Measurements from ENCODE around the gene GPR107.
"Not testable (repeated sequence)": the region's sequence is repeated elsewhere in the genome, so short reads cannot be mapped to it uniquely, and the experiment has no call there.

DNA sequence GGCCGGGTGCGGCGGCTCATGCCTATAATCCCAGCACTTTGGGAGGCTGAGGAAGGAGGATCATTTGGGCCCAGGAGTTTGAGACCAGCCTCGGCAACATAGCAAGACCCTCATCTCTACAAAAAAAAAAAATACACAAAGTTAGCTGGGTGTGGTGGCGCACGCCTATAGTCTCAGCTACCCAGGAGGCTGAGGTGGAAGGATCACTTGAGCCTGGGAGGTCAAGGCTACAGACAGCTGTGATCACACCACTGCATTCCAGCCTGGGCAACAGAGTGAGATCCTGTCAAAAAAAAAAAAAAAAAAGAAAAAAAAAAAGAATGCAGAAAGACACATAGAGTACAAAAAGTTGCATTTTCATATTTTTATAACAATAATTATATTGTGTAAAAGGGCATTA, 46.8 kb upstream of the GPR107 start:
- TF ChIP-seq, protein P1, sequence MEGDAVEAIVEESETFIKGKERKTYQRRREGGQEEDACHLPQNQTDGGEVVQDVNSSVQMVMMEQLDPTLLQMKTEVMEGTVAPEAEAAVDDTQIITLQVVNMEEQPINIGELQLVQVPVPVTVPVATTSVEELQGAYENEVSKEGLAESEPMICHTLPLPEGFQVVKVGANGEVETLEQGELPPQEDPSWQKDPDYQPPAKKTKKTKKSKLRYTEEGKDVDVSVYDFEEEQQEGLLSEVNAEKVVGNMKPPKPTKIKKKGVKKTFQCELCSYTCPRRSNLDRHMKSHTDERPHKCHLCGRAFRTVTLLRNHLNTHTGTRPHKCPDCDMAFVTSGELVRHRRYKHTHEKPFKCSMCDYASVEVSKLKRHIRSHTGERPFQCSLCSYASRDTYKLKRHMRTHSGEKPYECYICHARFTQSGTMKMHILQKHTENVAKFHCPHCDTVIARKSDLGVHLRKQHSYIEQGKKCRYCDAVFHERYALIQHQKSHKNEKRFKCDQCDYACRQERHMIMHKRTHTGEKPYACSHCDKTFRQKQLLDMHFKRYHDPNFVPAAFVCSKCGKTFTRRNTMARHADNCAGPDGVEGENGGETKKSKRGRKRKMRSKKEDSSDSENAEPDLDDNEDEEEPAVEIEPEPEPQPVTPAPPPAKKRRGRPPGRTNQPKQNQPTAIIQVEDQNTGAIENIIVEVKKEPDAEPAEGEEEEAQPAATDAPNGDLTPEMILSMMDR (conservative IDR thresholded peaks at IDR 0.05; ENCODE audit: low read depth in 2 of 2), result not testable (repeated sequence)
- TF ChIP-seq JUNB (IDR thresholded peaks at IDR 0.05; ENCODE audit: unreplicated experiment); POLR2AphosphoS5 (IDR thresholded peaks at IDR 0.05; ENCODE audit: low read depth); STAT1 (IDR thresholded peaks at IDR 0.05; ENCODE audit: unreplicated experiment); EZH2 (IDR thresholded peaks at IDR 0.05; ENCODE audit: low read depth, unreplicated experiment); ZNF331 (CRISPR knock-in tag; IDR thresholded peaks at IDR 0.05; ENCODE audit: low read depth); CREB1 (CRISPR knock-in tag; IDR thresholded peaks at IDR 0.05; ENCODE audit: low read depth); EZH2phosphoT487 (IDR thresholded peaks at IDR 0.05; ENCODE audit: unreplicated experiment): not testable (repeated sequence)
- TF ChIP-seq, protein P2, sequence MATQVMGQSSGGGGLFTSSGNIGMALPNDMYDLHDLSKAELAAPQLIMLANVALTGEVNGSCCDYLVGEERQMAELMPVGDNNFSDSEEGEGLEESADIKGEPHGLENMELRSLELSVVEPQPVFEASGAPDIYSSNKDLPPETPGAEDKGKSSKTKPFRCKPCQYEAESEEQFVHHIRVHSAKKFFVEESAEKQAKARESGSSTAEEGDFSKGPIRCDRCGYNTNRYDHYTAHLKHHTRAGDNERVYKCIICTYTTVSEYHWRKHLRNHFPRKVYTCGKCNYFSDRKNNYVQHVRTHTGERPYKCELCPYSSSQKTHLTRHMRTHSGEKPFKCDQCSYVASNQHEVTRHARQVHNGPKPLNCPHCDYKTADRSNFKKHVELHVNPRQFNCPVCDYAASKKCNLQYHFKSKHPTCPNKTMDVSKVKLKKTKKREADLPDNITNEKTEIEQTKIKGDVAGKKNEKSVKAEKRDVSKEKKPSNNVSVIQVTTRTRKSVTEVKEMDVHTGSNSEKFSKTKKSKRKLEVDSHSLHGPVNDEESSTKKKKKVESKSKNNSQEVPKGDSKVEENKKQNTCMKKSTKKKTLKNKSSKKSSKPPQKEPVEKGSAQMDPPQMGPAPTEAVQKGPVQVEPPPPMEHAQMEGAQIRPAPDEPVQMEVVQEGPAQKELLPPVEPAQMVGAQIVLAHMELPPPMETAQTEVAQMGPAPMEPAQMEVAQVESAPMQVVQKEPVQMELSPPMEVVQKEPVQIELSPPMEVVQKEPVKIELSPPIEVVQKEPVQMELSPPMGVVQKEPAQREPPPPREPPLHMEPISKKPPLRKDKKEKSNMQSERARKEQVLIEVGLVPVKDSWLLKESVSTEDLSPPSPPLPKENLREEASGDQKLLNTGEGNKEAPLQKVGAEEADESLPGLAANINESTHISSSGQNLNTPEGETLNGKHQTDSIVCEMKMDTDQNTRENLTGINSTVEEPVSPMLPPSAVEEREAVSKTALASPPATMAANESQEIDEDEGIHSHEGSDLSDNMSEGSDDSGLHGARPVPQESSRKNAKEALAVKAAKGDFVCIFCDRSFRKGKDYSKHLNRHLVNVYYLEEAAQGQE (IDR thresholded peaks at IDR 0.05; ENCODE audit: unreplicated experiment), result not testable (repeated sequence)
- TF ChIP-seq, protein P3, sequence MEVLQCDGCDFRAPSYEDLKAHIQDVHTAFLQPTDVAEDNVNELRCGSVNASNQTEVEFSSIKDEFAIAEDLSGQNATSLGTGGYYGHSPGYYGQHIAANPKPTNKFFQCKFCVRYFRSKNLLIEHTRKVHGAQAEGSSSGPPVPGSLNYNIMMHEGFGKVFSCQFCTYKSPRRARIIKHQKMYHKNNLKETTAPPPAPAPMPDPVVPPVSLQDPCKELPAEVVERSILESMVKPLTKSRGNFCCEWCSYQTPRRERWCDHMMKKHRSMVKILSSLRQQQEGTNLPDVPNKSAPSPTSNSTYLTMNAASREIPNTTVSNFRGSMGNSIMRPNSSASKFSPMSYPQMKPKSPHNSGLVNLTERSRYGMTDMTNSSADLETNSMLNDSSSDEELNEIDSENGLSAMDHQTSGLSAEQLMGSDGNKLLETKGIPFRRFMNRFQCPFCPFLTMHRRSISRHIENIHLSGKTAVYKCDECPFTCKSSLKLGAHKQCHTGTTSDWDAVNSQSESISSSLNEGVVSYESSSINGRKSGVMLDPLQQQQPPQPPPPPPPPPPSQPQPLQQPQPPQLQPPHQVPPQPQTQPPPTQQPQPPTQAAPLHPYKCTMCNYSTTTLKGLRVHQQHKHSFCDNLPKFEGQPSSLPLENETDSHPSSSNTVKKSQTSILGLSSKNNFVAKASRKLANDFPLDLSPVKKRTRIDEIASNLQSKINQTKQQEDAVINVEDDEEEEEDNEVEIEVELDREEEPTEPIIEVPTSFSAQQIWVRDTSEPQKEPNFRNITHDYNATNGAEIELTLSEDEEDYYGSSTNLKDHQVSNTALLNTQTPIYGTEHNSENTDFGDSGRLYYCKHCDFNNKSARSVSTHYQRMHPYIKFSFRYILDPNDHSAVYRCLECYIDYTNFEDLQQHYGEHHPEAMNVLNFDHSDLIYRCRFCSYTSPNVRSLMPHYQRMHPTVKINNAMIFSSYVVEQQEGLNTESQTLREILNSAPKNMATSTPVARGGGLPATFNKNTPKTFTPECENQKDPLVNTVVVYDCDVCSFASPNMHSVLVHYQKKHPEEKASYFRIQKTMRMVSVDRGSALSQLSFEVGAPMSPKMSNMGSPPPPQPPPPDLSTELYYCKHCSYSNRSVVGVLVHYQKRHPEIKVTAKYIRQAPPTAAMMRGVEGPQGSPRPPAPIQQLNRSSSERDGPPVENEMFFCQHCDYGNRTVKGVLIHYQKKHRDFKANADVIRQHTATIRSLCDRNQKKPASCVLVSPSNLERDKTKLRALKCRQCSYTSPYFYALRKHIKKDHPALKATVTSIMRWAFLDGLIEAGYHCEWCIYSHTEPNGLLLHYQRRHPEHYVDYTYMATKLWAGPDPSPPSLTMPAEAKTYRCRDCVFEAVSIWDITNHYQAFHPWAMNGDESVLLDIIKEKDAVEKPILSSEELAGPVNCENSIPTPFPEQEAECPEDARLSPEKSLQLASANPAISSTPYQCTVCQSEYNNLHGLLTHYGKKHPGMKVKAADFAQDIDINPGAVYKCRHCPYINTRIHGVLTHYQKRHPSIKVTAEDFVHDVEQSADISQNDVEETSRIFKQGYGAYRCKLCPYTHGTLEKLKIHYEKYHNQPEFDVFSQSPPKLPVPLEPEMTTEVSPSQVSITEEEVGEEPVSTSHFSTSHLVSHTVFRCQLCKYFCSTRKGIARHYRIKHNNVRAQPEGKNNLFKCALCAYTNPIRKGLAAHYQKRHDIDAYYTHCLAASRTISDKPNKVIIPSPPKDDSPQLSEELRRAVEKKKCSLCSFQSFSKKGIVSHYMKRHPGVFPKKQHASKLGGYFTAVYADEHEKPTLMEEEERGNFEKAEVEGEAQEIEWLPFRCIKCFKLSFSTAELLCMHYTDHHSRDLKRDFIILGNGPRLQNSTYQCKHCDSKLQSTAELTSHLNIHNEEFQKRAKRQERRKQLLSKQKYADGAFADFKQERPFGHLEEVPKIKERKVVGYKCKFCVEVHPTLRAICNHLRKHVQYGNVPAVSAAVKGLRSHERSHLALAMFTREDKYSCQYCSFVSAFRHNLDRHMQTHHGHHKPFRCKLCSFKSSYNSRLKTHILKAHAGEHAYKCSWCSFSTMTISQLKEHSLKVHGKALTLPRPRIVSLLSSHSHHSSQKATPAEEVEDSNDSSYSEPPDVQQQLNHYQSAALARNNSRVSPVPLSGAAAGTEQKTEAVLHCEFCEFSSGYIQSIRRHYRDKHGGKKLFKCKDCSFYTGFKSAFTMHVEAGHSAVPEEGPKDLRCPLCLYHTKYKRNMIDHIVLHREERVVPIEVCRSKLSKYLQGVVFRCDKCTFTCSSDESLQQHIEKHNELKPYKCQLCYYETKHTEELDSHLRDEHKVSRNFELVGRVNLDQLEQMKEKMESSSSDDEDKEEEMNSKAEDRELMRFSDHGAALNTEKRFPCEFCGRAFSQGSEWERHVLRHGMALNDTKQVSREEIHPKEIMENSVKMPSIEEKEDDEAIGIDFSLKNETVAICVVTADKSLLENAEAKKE (CRISPR knock-in tag; IDR thresholded peaks at IDR 0.05), result not testable (repeated sequence)

Data from GM23338 (cell line).